IMR-90 (cell line): ENCODE data around the gene ITK.

Source experiments
- BHLHE40 ChIP-seq: fragments of 150-350 bp; IDR thresholded peaks from 2 replicates; pipeline ENCODE4 v1.6.1; 2016; ENCODE audit warnings: mild to moderate bottlenecking, low read depth, low read length
- CHD1 ChIP-seq: IDR thresholded peaks from 2 replicates; pipeline ENCODE4 v1.6.1; 2012; ENCODE audit warnings: low read depth, low read length, improper control_type of control experiment
- CTCF ChIP-seq: conservative IDR thresholded peaks from 2 replicates; pipeline ENCODE4 v1.5.1; 2012; ENCODE audit warnings: mild to moderate bottlenecking, low read depth, low read length, improper control_type of control experiment
- MAFK ChIP-seq: IDR thresholded peaks from 2 replicates; pipeline ENCODE4 v1.6.1; 2012; ENCODE audit warnings: low read depth, low read length, improper control_type of control experiment
- MAZ ChIP-seq: IDR thresholded peaks from 2 replicates; pipeline ENCODE4 v1.6.1; 2012; ENCODE audit warnings: low read depth, mild to moderate bottlenecking, low read length, improper control_type of control experiment, moderate library complexity, borderline replicate concordance
- POLR2A ChIP-seq: IDR thresholded peaks from 2 replicates; pipeline ENCODE4 v1.6.1; 2012; ENCODE audit warnings: mild to moderate bottlenecking, low read depth, low read length
- RAD21 ChIP-seq: IDR thresholded peaks from 2 replicates; pipeline ENCODE4 v1.6.1; 2012; ENCODE audit warnings: low read length, improper control_type of control experiment
- RCOR1 ChIP-seq: IDR thresholded peaks from 2 replicates; pipeline ENCODE4 v1.6.1; 2012; ENCODE audit warnings: mild to moderate bottlenecking, low read length, improper control_type of control experiment; ENCODE audit not compliant: insufficient replicate concordance
- SMC3 ChIP-seq: fragments of 150-350 bp; IDR thresholded peaks from 2 replicates; pipeline ENCODE4 v1.6.1; 2016; ENCODE audit warnings: low read depth, mild to moderate bottlenecking, antibody characterized with exemption, low read length, moderate library complexity
- USF2 ChIP-seq: fragments of 150-350 bp; IDR thresholded peaks from 2 replicates; pipeline ENCODE4 v1.6.1; 2017; ENCODE audit warnings: mild to moderate bottlenecking, antibody characterized with exemption, low read length, low read depth

DNA sequence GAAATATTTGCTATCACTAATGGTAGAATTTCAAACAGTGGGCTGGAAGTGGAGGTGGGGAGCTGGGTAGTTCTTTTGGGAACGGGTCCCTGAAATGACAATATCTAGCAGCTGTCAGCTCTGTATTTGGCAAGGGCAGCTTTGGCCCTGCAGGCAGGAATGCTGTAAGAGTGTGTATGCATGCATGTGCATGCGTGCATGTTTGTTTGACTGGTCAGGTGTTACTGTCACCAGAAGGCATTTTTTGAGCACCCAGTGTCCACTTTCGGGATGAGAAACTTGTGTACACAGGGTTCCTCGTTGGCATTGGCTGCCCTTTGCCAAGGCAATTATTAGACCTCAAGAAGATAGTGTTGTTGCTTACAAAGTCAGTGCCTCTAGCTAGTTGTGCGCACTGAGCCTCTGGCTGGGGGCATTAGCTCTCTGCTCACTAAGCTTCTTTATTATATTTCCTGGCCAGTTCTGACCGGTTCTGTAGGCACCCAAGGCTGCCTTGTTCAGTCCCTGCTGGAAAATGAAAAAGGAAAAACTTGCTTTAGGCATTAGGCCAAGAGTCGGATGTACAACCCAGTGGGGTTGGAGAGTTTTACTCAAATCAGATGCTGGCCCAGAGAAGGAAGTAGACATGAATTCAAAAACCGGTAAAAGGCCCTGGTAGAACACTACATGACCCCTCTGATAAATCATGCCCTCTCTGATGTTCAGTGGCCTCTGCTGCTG lies 87.3 kb downstream of the ITK start:
- TF ChIP-seq CTCF (no peak), CHD1 (no peak), POLR2A (no peak), USF2 (no peak), RAD21 (no peak), SMC3 (no peak), MAFK (no peak), MAZ (no peak), RCOR1 (no peak), BHLHE40 (no peak)
